Right hindlimb (tissue), 1 donor: ENCODE data around the gene RERE.
A peak's percentile ranks its signal among the peaks of the same experiment; 100 is the strongest.

ENCODE experiments used
- DNase-seq: peaks from one replicate; pipeline ENCODE4 v3.0.0-alpha.2; 2018

The RERE gene

GRCh38 chr1:8415526-8416278, 401.7 kb downstream of the RERE start:
- DNase-seq, result no peak

GRCh38 chr1:8412183-8412831, 405.1 kb downstream of the RERE start:
- DNase-seq, result no peak

GRCh38 chr1:8411803-8412182, 405.6 kb downstream of the RERE start:
- no peak for DNase-seq

- DNase-seq, result no peak
Observed at GRCh38 chr1:8410791-8411190, 406.6 kb downstream of the RERE start.

- DNase-seq, result no peak
Observed at GRCh38 chr1:8409606-8410005, 407.8 kb downstream of the RERE start.

- no peak for DNase-seq
Observed at GRCh38 chr1:8409106-8409505, 408.3 kb downstream of the RERE start.

GRCh38 chr1:8408151-8408839, 409.1 kb downstream of the RERE start:
- DNase-seq, result peak; percentile 72

GRCh38 chr1:8407652-8408051, 409.8 kb downstream of the RERE start:
- DNase-seq, result no peak

- no peak for DNase-seq
Observed at GRCh38 chr1:8406960-8407359, 410.5 kb downstream of the RERE start.

GRCh38 chr1:8406011-8406410, 411.4 kb downstream of the RERE start:
- no peak for DNase-seq

- no peak for DNase-seq
Observed at GRCh38 chr1:8404460-8405370, 412.7 kb downstream of the RERE start.

GRCh38 chr1:8402109-8402710, 415.2 kb downstream of the RERE start:
- DNase-seq, result no peak

- no peak for DNase-seq
Observed at GRCh38 chr1:8398677-8399076, 418.8 kb downstream of the RERE start.

- no peak for DNase-seq
Observed at GRCh38 chr1:8398086-8398485, 419.4 kb downstream of the RERE start.

GRCh38 chr1:8397511-8397910, 419.9 kb downstream of the RERE start:
- DNase-seq, result no peak

GRCh38 chr1:8396786-8397406, 420.5 kb downstream of the RERE start:
- DNase-seq, result no peak

- DNase-seq, result no peak
Observed at GRCh38 chr1:8396083-8396785, 421.2 kb downstream of the RERE start.

- no peak for DNase-seq
Observed at GRCh38 chr1:8395433-8395866, 422.0 kb downstream of the RERE start.

- DNase-seq, result no peak
Observed at GRCh38 chr1:8394456-8395321, 422.8 kb downstream of the RERE start.

GRCh38 chr1:8392522-8392921, 424.9 kb downstream of the RERE start:
- DNase-seq, result no peak
